HepG2 (cell line): ENCODE data around the gene SLA2. TPM values are rescaled to one million over a fixed set of nuclear protein-coding genes. Genes with fewer than 3 reads are reported as not detected.

ENCODE experiments used
- AGO1 ChIP-seq: fragments of 200-400 bp; formaldehyde crosslinking; IDR thresholded peaks from 2 replicates; pipeline ENCODE4 v1.6.1; 2017; ENCODE audit warnings: mild to moderate bottlenecking, low read depth, low read length, moderate library complexity; ENCODE audit not compliant: poor library complexity, severe bottlenecking
- ELF1 ChIP-seq: sonication (generic); formaldehyde crosslinking; IDR thresholded peaks from 2 replicates; pipeline ENCODE4 v1.4.0; 2020; ENCODE audit warnings: missing genetic modification reagents
- ELF4 ChIP-seq: sonication (generic); formaldehyde crosslinking; IDR thresholded peaks from 2 replicates; pipeline ENCODE4 v1.5.0; 2020; ENCODE audit warnings: missing genetic modification reagents, mild to moderate bottlenecking, moderate library complexity, borderline replicate concordance
- HNRNPK ChIP-seq: fragments of 200-400 bp; formaldehyde crosslinking; IDR thresholded peaks from 2 replicates; pipeline ENCODE4 v1.6.1; 2018; ENCODE audit warnings: low read length, low read depth, moderate library complexity, mild to moderate bottlenecking; ENCODE audit not compliant: poor library complexity, severe bottlenecking
- KAT2B ChIP-seq: fragments of 150-350 bp; IDR thresholded peaks from 2 replicates; pipeline ENCODE4 v1.6.1; 2014; ENCODE audit warnings: low read depth, low read length, borderline replicate concordance
- KDM6A ChIP-seq: IDR thresholded peaks from 2 replicates; pipeline ENCODE4 v1.6.1; 2016; ENCODE audit warnings: low read depth
- MTF2 ChIP-seq: sonication (generic); formaldehyde crosslinking; IDR thresholded peaks from 2 replicates; pipeline ENCODE4 v1.5.0; 2020; ENCODE audit warnings: missing genetic modification reagents, borderline replicate concordance
- MYC ChIP-seq: sonication (generic); formaldehyde crosslinking; IDR thresholded peaks from 2 replicates; pipeline ENCODE4 v1.9.0; 2021; ENCODE audit warnings: missing genetic modification reagents, borderline replicate concordance
- NKX3-1 ChIP-seq: sonication (generic); formaldehyde crosslinking; IDR thresholded peaks from 2 replicates; pipeline ENCODE4 v1.5.0; 2020; ENCODE audit warnings: missing genetic modification reagents
- RFX1 ChIP-seq: fragments of 450-650 bp; IDR thresholded peaks from 2 replicates; pipeline ENCODE4 v1.6.1; 2017
- RFXAP ChIP-seq: sonication (generic); formaldehyde crosslinking; IDR thresholded peaks from 2 replicates; pipeline ENCODE4 v1.4.0; 2020; ENCODE audit warnings: missing genetic modification reagents, borderline replicate concordance
- TBP ChIP-seq: sonication (generic); formaldehyde crosslinking; IDR thresholded peaks from 2 replicates; pipeline ENCODE4 v1.5.0; 2020; ENCODE audit warnings: missing genetic modification reagents
- TBX2 ChIP-seq: sonication (generic); formaldehyde crosslinking; IDR thresholded peaks from 2 replicates; pipeline ENCODE4 v1.5.0; 2020; ENCODE audit warnings: missing genetic modification reagents, mild to moderate bottlenecking, borderline replicate concordance
- TEAD3 ChIP-seq: optimal IDR thresholded peaks from 2 replicates; pipeline ENCODE3; 2016; ENCODE audit warnings: borderline replicate concordance
- ZNF235 ChIP-seq: sonication (generic); formaldehyde crosslinking; IDR thresholded peaks from 2 replicates; pipeline ENCODE4 v1.8.1; 2023; ENCODE audit warnings: mild to moderate bottlenecking, missing genetic modification reagents, borderline replicate concordance
- ZNF24 ChIP-seq: fragments of 450-650 bp; IDR thresholded peaks from 2 replicates; pipeline ENCODE4 v1.6.1; 2017; ENCODE audit warnings: antibody characterized with exemption, mild to moderate bottlenecking
- ZNF292 ChIP-seq: sonication (generic); formaldehyde crosslinking; IDR thresholded peaks from 2 replicates; pipeline ENCODE4 v1.8.1; 2022; ENCODE audit warnings: mild to moderate bottlenecking, low read depth, missing genetic modification reagents, borderline replicate concordance
- ZNF501 ChIP-seq: sonication (generic); formaldehyde crosslinking; IDR thresholded peaks from 2 replicates; pipeline ENCODE4 v1.5.1; 2020; ENCODE audit warnings: mild to moderate bottlenecking, moderate library complexity, missing genetic modification reagents
- ZNF543 ChIP-seq: sonication (generic); formaldehyde crosslinking; IDR thresholded peaks from 2 replicates; pipeline ENCODE4 v1.4.0; 2020; ENCODE audit warnings: mild to moderate bottlenecking, missing genetic modification reagents
- ZNF552 ChIP-seq: sonication (generic); formaldehyde crosslinking; IDR thresholded peaks from 2 replicates; pipeline ENCODE4 v1.9.0; 2022; ENCODE audit warnings: missing genetic modification reagents, mild to moderate bottlenecking, borderline replicate concordance
- ZNF569 ChIP-seq: sonication (generic); formaldehyde crosslinking; IDR thresholded peaks from 2 replicates; pipeline ENCODE4 v1.5.0; 2020; ENCODE audit warnings: mild to moderate bottlenecking, missing genetic modification reagents, moderate library complexity, borderline replicate concordance
- ZNF720 ChIP-seq: sonication (generic); formaldehyde crosslinking; IDR thresholded peaks from 2 replicates; pipeline ENCODE4 v1.4.0; 2020; ENCODE audit warnings: missing genetic modification reagents
- ZNF766 ChIP-seq: sonication (generic); formaldehyde crosslinking; IDR thresholded peaks from 2 replicates; pipeline ENCODE4 v1.5.0; 2020; ENCODE audit warnings: missing genetic modification reagents, borderline replicate concordance
- ZNF777 ChIP-seq: sonication (generic); formaldehyde crosslinking; IDR thresholded peaks from 2 replicates; pipeline ENCODE4 v1.4.0; 2020; ENCODE audit warnings: missing genetic modification reagents
- polyA plus RNA-seq, 8 experiments: library from polyadenylated mRNA; depleted of rRNA in 3 of 8; stranded (reverse) in 7 of 8; unstranded in 1 of 8; fragments of >200 nt; fragmentation: Illumina TruSeq in 4 of 8; extraction: Trizol in 4 of 8; gene quantifications; 2 replicates each; pipeline versions ENCODE4 v1.2.1 to v1.2.3, GENCODE V29; 2011 to 2016; ENCODE audit warnings: low read depth in 4 of 8, missing spikeins in 1 of 8, mixed read lengths in 1 of 8; ENCODE audit not compliant: insufficient read depth in 1 of 8
- total RNA-seq, 5 experiments: library from RNA; depleted of rRNA; stranded (reverse); fragments of >200 nt; fragmentation: Illumina TruSeq; extraction: Trizol; gene quantifications; 2 replicates each; pipeline ENCODE4 v1.2.3, GENCODE V29; 2016; ENCODE audit warnings: low read depth in 1 of 5
- TF ChIP-seq, protein P1 (sequence below): sonication (generic); formaldehyde crosslinking; IDR thresholded peaks from 2 replicates; pipeline ENCODE4 v1.8.1; 2023; ENCODE audit warnings: mild to moderate bottlenecking, missing genetic modification reagents, borderline replicate concordance
- TF ChIP-seq, protein P2 (sequence below): sonication (generic); formaldehyde crosslinking; IDR thresholded peaks from 2 replicates; pipeline ENCODE4 v1.5.1; 2020; ENCODE audit warnings: missing genetic modification reagents, mild to moderate bottlenecking, borderline replicate concordance
- TF ChIP-seq, protein P3 (sequence below): sonication (generic); formaldehyde crosslinking; IDR thresholded peaks from 2 replicates; pipeline ENCODE4 v1.5.1; 2020; ENCODE audit warnings: missing genetic modification reagents, mild to moderate bottlenecking, borderline replicate concordance
- TF ChIP-seq, protein P4 (sequence below): sonication (generic); formaldehyde crosslinking; IDR thresholded peaks from 2 replicates; pipeline ENCODE4 v1.4.0; 2020; ENCODE audit warnings: missing genetic modification reagents

SLA2 gene
- total and polyA plus RNA-seq, 2 of the 13 experiments (the other 11 are each of a cell fraction or from before 2014, with no cell fraction given), result 1.6 to 3.6 TPM

DNA sequence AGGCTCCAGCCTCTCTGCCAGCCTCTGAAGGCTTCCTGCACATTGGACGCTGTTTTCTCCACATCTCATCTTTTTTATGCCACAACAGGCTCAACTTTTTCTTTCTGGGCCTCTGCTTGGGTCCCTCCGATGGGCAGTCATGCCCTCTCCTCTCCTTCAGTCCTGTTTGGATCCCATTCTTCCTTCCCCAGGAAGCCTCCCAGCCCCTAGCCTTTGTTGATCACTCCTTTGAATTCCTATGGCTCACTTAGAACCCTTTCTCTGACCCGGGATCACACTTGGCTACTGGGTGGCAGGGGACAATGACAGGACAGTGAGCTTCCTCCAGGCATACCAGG lies 4.5 kb downstream of the SLA2 start (continued):
- TF ChIP-seq ZNF292 (CRISPR knock-in tag), result no peak
- TF ChIP-seq ZNF777 (CRISPR knock-in tag), result no peak
- no peak for TF ChIP-seq ELF4
- TF ChIP-seq RFXAP (CRISPR knock-in tag), result 0 out of 2 replicates have a peak, but pooled peaks have one; percentile 4
- no peak for TF ChIP-seq MTF2
- no peak for TF ChIP-seq ZNF24
- TF ChIP-seq TEAD3 (CRISPR knock-in tag), result peak; percentile 32
- TF ChIP-seq, protein P1, sequence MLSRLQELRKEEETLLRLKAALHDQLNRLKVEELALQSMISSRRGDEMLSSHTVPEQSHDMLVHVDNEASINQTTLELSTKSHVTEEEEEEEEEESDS (CRISPR knock-in tag), result no peak
- no peak for TF ChIP-seq HNRNPK
- no peak for TF ChIP-seq TBX2 (CRISPR knock-in tag)
- TF ChIP-seq, protein P2, sequence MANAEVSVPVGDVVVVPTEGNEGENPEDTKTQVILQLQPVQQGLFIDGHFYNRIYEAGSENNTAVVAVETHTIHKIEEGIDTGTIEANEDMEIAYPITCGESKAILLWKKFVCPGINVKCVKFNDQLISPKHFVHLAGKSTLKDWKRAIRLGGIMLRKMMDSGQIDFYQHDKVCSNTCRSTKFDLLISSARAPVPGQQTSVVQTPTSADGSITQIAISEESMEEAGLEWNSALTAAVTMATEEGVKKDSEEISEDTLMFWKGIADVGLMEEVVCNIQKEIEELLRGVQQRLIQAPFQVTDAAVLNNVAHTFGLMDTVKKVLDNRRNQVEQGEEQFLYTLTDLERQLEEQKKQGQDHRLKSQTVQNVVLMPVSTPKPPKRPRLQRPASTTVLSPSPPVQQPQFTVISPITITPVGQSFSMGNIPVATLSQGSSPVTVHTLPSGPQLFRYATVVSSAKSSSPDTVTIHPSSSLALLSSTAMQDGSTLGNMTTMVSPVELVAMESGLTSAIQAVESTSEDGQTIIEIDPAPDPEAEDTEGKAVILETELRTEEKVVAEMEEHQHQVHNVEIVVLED, result no peak
- TF ChIP-seq ZNF720, result 0 out of 2 replicates have a peak, but pooled peaks have one; percentile 15
- no peak for TF ChIP-seq KDM6A
- no peak for TF ChIP-seq RFX1
- TF ChIP-seq NKX3-1 (CRISPR knock-in tag), result no peak
- TF ChIP-seq, protein P3, sequence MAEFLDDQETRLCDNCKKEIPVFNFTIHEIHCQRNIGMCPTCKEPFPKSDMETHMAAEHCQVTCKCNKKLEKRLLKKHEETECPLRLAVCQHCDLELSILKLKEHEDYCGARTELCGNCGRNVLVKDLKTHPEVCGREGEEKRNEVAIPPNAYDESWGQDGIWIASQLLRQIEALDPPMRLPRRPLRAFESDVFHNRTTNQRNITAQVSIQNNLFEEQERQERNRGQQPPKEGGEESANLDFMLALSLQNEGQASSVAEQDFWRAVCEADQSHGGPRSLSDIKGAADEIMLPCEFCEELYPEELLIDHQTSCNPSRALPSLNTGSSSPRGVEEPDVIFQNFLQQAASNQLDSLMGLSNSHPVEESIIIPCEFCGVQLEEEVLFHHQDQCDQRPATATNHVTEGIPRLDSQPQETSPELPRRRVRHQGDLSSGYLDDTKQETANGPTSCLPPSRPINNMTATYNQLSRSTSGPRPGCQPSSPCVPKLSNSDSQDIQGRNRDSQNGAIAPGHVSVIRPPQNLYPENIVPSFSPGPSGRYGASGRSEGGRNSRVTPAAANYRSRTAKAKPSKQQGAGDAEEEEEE (CRISPR knock-in tag), result no peak
- no peak for TF ChIP-seq MYC
- no peak for TF ChIP-seq ZNF569 (CRISPR knock-in tag)
- TF ChIP-seq AGO1, result no peak
- no peak for TF ChIP-seq ZNF766 (CRISPR knock-in tag)
- TF ChIP-seq ZNF501 (CRISPR knock-in tag), result no peak
- TF ChIP-seq ZNF543 (CRISPR knock-in tag), result no peak
- no peak for TF ChIP-seq ZNF552 (CRISPR knock-in tag)
- no peak for TF ChIP-seq TBP (CRISPR knock-in tag)
- TF ChIP-seq KAT2B, result no peak
- no peak for TF ChIP-seq ZNF235
- TF ChIP-seq, protein P4, sequence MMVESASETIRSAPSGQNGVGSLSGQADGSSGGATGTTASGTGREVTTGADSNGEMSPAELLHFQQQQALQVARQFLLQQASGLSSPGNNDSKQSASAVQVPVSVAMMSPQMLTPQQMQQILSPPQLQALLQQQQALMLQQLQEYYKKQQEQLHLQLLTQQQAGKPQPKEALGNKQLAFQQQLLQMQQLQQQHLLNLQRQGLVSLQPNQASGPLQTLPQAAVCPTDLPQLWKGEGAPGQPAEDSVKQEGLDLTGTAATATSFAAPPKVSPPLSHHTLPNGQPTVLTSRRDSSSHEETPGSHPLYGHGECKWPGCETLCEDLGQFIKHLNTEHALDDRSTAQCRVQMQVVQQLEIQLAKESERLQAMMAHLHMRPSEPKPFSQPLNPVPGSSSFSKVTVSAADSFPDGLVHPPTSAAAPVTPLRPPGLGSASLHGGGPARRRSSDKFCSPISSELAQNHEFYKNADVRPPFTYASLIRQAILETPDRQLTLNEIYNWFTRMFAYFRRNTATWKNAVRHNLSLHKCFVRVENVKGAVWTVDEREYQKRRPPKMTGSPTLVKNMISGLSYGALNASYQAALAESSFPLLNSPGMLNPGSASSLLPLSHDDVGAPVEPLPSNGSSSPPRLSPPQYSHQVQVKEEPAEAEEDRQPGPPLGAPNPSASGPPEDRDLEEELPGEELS (CRISPR knock-in tag), result no peak
- TF ChIP-seq ELF1, result no peak
